ENCODE results near the gene DLL1.

- no peak for TF ChIP-seq CTCF (IDR thresholded peaks at IDR 0.05)
- TF ChIP-seq POLR2A (IDR thresholded peaks at IDR 0.05) = no peak
Measured at GRCh38 chr6:170292407-170293158, 1.7 kb upstream of the DLL1 start.
